Upper lobe of left lung (tissue), 4 donors: ENCODE results near the gene MAP4K4.

Experiments used
- EP300 ChIP-seq, 4 donors: sonication (generic); formaldehyde crosslinking; IDR thresholded peaks; one replicate each; pipeline ENCODE4 v1.5.1; 2017; ENCODE audit warnings: antibody characterized with exemption in 4 of 4, control low read depth in 2 of 4
- POLR2A ChIP-seq, 4 donors: fragments of 450-650 bp; IDR thresholded peaks; one replicate each; pipeline ENCODE4 v1.5.1; 2016 to 2017; ENCODE audit warnings: antibody characterized with exemption in 4 of 4, mild to moderate bottlenecking in 2 of 4
- TF ChIP-seq, protein P1 (sequence below), 6 experiments: fragments of 450-650 bp in 4 of 6; fragments of 200-600 bp in 2 of 6; sonication (generic) in 2 of 6; IDR thresholded peaks; one replicate each; pipeline ENCODE4 v1.5.1; 2016 to 2019; ENCODE audit warnings: antibody characterized with exemption in 6 of 6

DNA sequence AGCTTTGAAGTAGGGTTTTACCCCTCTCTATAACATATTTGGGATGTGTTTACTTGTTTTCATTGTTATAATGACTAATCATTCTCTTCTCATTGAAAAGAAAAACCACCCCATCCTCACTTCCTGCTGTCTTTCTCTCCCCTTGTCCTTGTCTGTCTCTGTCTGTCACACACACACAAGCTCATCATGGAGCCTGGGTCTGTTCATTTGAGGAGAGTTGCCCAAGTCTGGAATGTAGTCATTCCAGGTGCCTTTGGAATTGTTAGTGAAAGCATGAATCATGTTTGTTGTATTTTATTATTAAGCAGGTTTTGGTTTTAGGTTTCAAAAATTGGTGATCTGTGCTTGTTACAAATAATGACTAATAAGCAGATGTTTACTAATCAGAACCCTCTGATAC is 160.7 kb downstream of the MAP4K4 start:
- no peak for TF ChIP-seq POLR2A (IDR thresholded peaks at IDR 0.05)
- no peak for TF ChIP-seq EP300 (IDR thresholded peaks at IDR 0.05)
- TF ChIP-seq, protein P1, sequence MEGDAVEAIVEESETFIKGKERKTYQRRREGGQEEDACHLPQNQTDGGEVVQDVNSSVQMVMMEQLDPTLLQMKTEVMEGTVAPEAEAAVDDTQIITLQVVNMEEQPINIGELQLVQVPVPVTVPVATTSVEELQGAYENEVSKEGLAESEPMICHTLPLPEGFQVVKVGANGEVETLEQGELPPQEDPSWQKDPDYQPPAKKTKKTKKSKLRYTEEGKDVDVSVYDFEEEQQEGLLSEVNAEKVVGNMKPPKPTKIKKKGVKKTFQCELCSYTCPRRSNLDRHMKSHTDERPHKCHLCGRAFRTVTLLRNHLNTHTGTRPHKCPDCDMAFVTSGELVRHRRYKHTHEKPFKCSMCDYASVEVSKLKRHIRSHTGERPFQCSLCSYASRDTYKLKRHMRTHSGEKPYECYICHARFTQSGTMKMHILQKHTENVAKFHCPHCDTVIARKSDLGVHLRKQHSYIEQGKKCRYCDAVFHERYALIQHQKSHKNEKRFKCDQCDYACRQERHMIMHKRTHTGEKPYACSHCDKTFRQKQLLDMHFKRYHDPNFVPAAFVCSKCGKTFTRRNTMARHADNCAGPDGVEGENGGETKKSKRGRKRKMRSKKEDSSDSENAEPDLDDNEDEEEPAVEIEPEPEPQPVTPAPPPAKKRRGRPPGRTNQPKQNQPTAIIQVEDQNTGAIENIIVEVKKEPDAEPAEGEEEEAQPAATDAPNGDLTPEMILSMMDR (IDR thresholded peaks at IDR 0.05), result no peak
